ENCODE measurements around the gene LTBP2. TPM values are rescaled to one million over a fixed set of nuclear protein-coding genes. Genes with fewer than 3 reads are reported as not detected.
A peak's percentile ranks its signal among the peaks of the same experiment; 100 is the strongest.

Gene LTBP2
- total and polyA plus RNA-seq, 7 donors = 2.4 to 51.4 (median 11.8) TPM

GRCh38 chr14:74552623-74553022 is 59.4 kb downstream of the LTBP2 start:
- intact Hi-C loops (cut with DNase I) = no loop called here
- no peaks in the 10 kb centered on the region for H3K36me3 ChIP-seq (ENCODE audit: insufficient read depth in 1 of 2, low read depth in 1 of 2)
- no peak overlapping the region for H3K27ac ChIP-seq
- no peaks in the 10 kb centered on the region for H3K27me3 ChIP-seq (ENCODE audit: insufficient read depth in 3 of 3, low read length in 2 of 3)
- H3K9me3 ChIP-seq = no peaks in the 10 kb centered on the region
- TF ChIP-seq, protein P1, sequence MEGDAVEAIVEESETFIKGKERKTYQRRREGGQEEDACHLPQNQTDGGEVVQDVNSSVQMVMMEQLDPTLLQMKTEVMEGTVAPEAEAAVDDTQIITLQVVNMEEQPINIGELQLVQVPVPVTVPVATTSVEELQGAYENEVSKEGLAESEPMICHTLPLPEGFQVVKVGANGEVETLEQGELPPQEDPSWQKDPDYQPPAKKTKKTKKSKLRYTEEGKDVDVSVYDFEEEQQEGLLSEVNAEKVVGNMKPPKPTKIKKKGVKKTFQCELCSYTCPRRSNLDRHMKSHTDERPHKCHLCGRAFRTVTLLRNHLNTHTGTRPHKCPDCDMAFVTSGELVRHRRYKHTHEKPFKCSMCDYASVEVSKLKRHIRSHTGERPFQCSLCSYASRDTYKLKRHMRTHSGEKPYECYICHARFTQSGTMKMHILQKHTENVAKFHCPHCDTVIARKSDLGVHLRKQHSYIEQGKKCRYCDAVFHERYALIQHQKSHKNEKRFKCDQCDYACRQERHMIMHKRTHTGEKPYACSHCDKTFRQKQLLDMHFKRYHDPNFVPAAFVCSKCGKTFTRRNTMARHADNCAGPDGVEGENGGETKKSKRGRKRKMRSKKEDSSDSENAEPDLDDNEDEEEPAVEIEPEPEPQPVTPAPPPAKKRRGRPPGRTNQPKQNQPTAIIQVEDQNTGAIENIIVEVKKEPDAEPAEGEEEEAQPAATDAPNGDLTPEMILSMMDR (IDR thresholded peaks at IDR 0.05) = no peak
- DNase-seq = peak; percentile 79 to 84
- WGBS, 3 donors = 17 to 37% (median 28%) methylated on average over 6 of the region's 6 CpGs
- no peak overlapping the region for H3K4me3 ChIP-seq
- no peak for ATAC-seq
- peaks cover 24% of the 10 kb centered on the region for H3K4me1 ChIP-seq

DNA sequence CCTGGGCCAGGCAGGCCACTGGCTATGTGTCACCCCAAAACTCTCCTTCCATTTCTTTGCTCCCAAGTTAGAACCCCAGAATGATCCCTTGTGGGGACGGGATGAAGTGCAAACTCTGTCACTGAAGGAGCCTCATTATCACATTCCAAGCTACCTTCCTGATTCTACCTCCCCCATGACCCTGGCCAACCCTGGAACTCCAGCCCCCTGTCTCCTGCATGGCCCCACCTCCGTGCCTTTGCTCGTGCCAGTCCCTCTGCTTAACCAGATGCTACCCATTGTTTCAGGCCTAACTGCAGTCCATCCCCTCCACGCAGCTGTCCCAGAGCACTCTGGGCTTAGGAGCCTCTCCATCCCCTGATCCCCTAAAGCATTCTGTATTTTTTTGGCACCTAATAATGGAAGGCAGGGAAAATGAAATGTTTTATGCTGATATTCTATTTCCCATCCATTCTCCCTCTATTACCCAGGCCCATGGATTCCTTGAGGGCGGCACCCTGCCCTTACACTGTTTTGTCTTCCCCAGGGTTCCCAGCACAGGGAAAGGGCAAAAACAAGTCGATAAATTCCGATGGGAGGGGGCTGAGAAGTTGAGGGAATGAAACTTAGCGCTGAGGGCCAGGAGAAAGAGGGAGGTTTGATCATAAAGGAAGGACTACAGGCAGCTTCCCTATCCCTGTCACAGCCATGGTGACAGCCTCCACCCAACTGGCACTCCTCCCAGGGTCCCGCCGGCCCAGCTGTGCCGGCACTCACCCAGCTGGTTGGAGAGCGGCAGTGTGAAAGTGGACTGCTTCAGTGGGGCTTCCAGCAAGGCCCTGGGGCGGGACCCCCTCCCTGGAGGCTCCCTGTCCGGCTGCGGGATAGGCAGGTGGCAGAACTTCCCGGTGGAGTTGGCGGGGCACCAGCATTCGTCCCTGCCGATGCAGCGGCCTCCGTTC is 60.3 kb downstream of the LTBP2 start:
- peak; percentile 58 to 80 for DNase-seq
- Histone ChIP-seq H3K36me3 (ENCODE audit: insufficient read depth in 1 of 2, low read depth in 1 of 2) (no peaks in the 10 kb centered on the region), H3K4me3 (peak overlapping the region; percentile 11), H3K9me3 (no peaks in the 10 kb centered on the region), H3K4me1 (peaks cover 24% of the 10 kb centered on the region), H3K27me3 (ENCODE audit: insufficient read depth in 3 of 3, low read length in 2 of 3) (no peaks in the 10 kb centered on the region), H3K27ac (peak overlapping the region; percentile 41)
- no peak for ATAC-seq
- WGBS, 3 donors = 14 to 22% (median 20%) methylated on average over 21 of the region's 21 CpGs
- TF ChIP-seq, protein P1 (IDR thresholded peaks at IDR 0.05) = no peak
- intact Hi-C loops (cut with DNase I) = no loop called here

- Histone ChIP-seq H3K36me3 (ENCODE audit: insufficient read depth in 1 of 2, low read depth in 1 of 2) (no peaks in the 10 kb centered on the region), H3K4me1 (peaks cover 24% of the 10 kb centered on the region), H3K27me3 (ENCODE audit: insufficient read depth in 3 of 3, low read length in 2 of 3) (peaks cover 0 to 1% (median 0%) of the 10 kb centered on the region in 3 donors), H3K27ac (no peak overlapping the region), H3K9me3 (no peaks in the 10 kb centered on the region), H3K4me3 (no peak overlapping the region)
- WGBS, 3 donors = 76 to 82% (median 77%) methylated on average over 9 to 11 of the region's 11 CpGs
- ATAC-seq = no peak
- peak in 1 of 2 donors; percentile 62 for DNase-seq
- TF ChIP-seq, protein P1 (IDR thresholded peaks at IDR 0.05) = no peak
- intact Hi-C loops (cut with DNase I) = no loop called here
These were observed 61.0 kb downstream of the LTBP2 start for GRCh38 chr14:74551001-74551400.

- H3K4me3 ChIP-seq = no peak overlapping the region
- peaks cover 0 to 3% (median 0%) of the 10 kb centered on the region in 3 donors for H3K27me3 ChIP-seq (ENCODE audit: insufficient read depth in 3 of 3, low read length in 2 of 3)
- intact Hi-C loops (cut with DNase I) = no loop called here
- H3K4me1 ChIP-seq = peaks cover 24% of the 10 kb centered on the region
- 0 to 13% (median 4%) methylated on average over 1 of the region's 1 CpG for WGBS, 3 donors
- H3K9me3 ChIP-seq = no peaks in the 10 kb centered on the region
- no peak overlapping the region for H3K27ac ChIP-seq
- TF ChIP-seq, protein P1 (IDR thresholded peaks at IDR 0.05) = no peak
- ATAC-seq (no peak), DNase-seq (peak in 1 of 2 donors; percentile 18)
- no peaks in the 10 kb centered on the region for H3K36me3 ChIP-seq (ENCODE audit: insufficient read depth in 1 of 2, low read depth in 1 of 2)
These were observed 62.0 kb downstream of the LTBP2 start for GRCh38 chr14:74550071-74550470.
